Measurements from ENCODE around the gene C15orf62. TPM values are rescaled to one million over a fixed set of nuclear protein-coding genes. Genes with fewer than 3 reads are reported as not detected.

The C15orf62 gene
- total RNA-seq, 1 experiment from 2014 or later: 0.72 TPM

GRCh38 chr15:40739854-40740253 lies 29.9 kb upstream of the C15orf62 start (continued):
- TF ChIP-seq ZNF219 (CRISPR knock-in tag; IDR thresholded peaks at IDR 0.05; ENCODE audit: borderline replicate concordance): no peak
- TF ChIP-seq ZBTB21 (CRISPR knock-in tag; IDR thresholded peaks at IDR 0.05; ENCODE audit: borderline replicate concordance): no peak
- no peak for TF ChIP-seq ZBTB43 (CRISPR knock-in tag; IDR thresholded peaks at IDR 0.05)
- TF ChIP-seq ELF4 (CRISPR knock-in tag; IDR thresholded peaks at IDR 0.05; ENCODE audit: low read depth): no peak
- TF ChIP-seq IRF1 (CRISPR knock-in tag; IDR thresholded peaks at IDR 0.05): no peak
- no peak for TF ChIP-seq USF2 (CRISPR knock-in tag; IDR thresholded peaks at IDR 0.05)
- TF ChIP-seq ERG (CRISPR knock-in tag; IDR thresholded peaks at IDR 0.05): no peak

GRCh38 chr15:40743485-40743901 lies 26.3 kb upstream of the C15orf62 start:
- CTCF ChIA-PET: interaction anchor here (0.6 to 2.7 kb wide), 7 partner anchors 15 to 154 kb away, joined by 3 to 13 read pairs (median 4); partner anchors contain the start of gene VPS18
- Mint-ChIP-seq H3K9me3 (no peaks in the 10 kb centered on the region), H3K4me1 (peaks cover 25% of the 10 kb centered on the region), H3K36me3 (peaks cover 11% of the 10 kb centered on the region), H3K4me3 (no peak overlapping the region), H3K27me3 (ENCODE audit: low read depth) (no peaks in the 10 kb centered on the region), H3K27ac (no peak overlapping the region)
- DNase-seq (ENCODE audit: low spot score) (no peak), ATAC-seq (no peak)
- POLR2A ChIA-PET: no interaction called here
- TF ChIP-seq SOX15 (CRISPR knock-in tag; IDR thresholded peaks at IDR 0.05) (no peak), PREB (CRISPR knock-in tag; IDR thresholded peaks at IDR 0.05; ENCODE audit: borderline replicate concordance) (no peak), ATF1 (CRISPR knock-in tag; IDR thresholded peaks at IDR 0.05) (no peak), ETV6 (CRISPR knock-in tag; IDR thresholded peaks at IDR 0.05) (no peak), ATF3 (CRISPR knock-in tag; conservative IDR thresholded peaks at IDR 0.05) (no peak), CTCF (IDR thresholded peaks at IDR 0.05) (no peak), ZNF219 (CRISPR knock-in tag; IDR thresholded peaks at IDR 0.05; ENCODE audit: borderline replicate concordance) (no peak), ZNF317 (CRISPR knock-in tag; IDR thresholded peaks at IDR 0.05; ENCODE audit: borderline replicate concordance, low read depth) (no peak), NFYB (CRISPR knock-in tag; conservative IDR thresholded peaks at IDR 0.05; ENCODE audit: low read depth) (no peak), ZNF425 (CRISPR knock-in tag; conservative IDR thresholded peaks at IDR 0.05) (no peak), GTF2I (CRISPR knock-in tag; conservative IDR thresholded peaks at IDR 0.05) (no peak), ATF6 (CRISPR knock-in tag; IDR thresholded peaks at IDR 0.05) (no peak), E2F4 (CRISPR knock-in tag; IDR thresholded peaks at IDR 0.05; ENCODE audit: borderline replicate concordance, low read depth) (no peak), ZBTB43 (CRISPR knock-in tag; IDR thresholded peaks at IDR 0.05) (no peak), SP1 (CRISPR knock-in tag; conservative IDR thresholded peaks at IDR 0.05) (no peak), NR3C1 (CRISPR knock-in tag; conservative IDR thresholded peaks at IDR 0.05; ENCODE audit: low read depth) (no peak)
